HCT116 (cell line): ENCODE measurements around the gene MFGE8. TPM values are rescaled to one million over a fixed set of nuclear protein-coding genes. Genes with fewer than 3 reads are reported as not detected.

Source experiments
- ATAC-seq: fragments of 200-7000 bp; cut with Tn5 transposase; 2 replicates; pipeline ENCODE4 v1.9.1; 2020; ENCODE audit warnings: mild to moderate bottlenecking, moderate library complexity
- BruUV-seq: library from RNA; stranded (reverse); fragments of 400-500 nt; replicated peaks from 2 replicates; lab custom pipeline; 2021; lab: Mats Ljungman, UMichigan
- CTCF ChIA-PET: fragments of 300-600 bp; sonication (Branson Sonifier 250); formaldehyde crosslinking; loops from one replicate; lab custom pipeline; 2021; ENCODE audit warnings: antibody characterized with exemption; lab: Charles Lee
- POLR2A ChIA-PET: fragments of 300-600, 350-600 bp; sonication (Branson Sonifier 250); formaldehyde crosslinking; loops from one replicate; lab custom pipeline; 2021; ENCODE audit warnings: antibody characterized with exemption; lab: Charles Lee
- RAD21 ChIA-PET, 2 experiments: fragments of 300-600 bp; sonication (Branson Sonifier 250); formaldehyde crosslinking; loops; one replicate each; lab custom pipeline; 2023; ENCODE audit warnings: low total read pairs in 2 of 2; ENCODE audit not compliant: uncharacterized antibody in 2 of 2, unreplicated experiment in 2 of 2, low non-redundant PET in 1 of 2; lab: Charles Lee
- DNase-seq: peaks from one replicate; pipeline ENCODE4 v3.0.0-alpha.2; 2010; ENCODE audit warnings: low read depth, low spot score
- H2AFZ ChIP-seq: fragments of 200-600 bp; shearing (Covaris generic), sonication (generic); 2 replicates; pipeline ENCODE4 v1.6.1; 2017; ENCODE audit warnings: low read depth, mixed run types, mixed read lengths, antibody characterized with exemption, low read length; ENCODE audit not compliant: poor library complexity, severe bottlenecking
- H3K27ac ChIP-seq: 2 replicates; pipeline ENCODE4 v1.5.1; 2012; ENCODE audit warnings: low read depth, low read length
- H3K27me3 ChIP-seq: fragments of 200-600 bp; sonication (generic); 2 replicates; pipeline ENCODE4 v1.6.1; 2016; ENCODE audit warnings: mixed run types, low read length, mixed read lengths; ENCODE audit not compliant: insufficient read depth
- H3K36me3 ChIP-seq, 2 experiments: fragments of 200-500 bp in 1 of 2; fragments of 200-600 bp in 1 of 2; sonication (Bioruptor generic) in 1 of 2; sonication (generic) in 1 of 2; 2 replicates each; pipeline versions ENCODE4 v1.5.1 to v1.6.1; 2014 to 2016; ENCODE audit warnings: low read length in 2 of 2, inconsistent platforms in 1 of 2, mixed read lengths in 1 of 2, mixed run types in 1 of 2; ENCODE audit not compliant: insufficient read depth in 2 of 2, control insufficient read depth in 1 of 2
- H3K4me1 ChIP-seq, 2 experiments: fragments of 200-600 bp in 1 of 2; sonication (generic) in 1 of 2; 2 replicates each; pipeline versions ENCODE4 v1.5.1 to v1.6.1; 2012 to 2017; ENCODE audit warnings: low read length in 2 of 2, inconsistent platforms in 1 of 2, mild to moderate bottlenecking in 1 of 2, mixed read lengths in 1 of 2, mixed run types in 1 of 2, moderate library complexity in 1 of 2; ENCODE audit not compliant: insufficient read depth in 2 of 2, control insufficient read depth in 1 of 2
- H3K4me2 ChIP-seq: fragments of 200-600 bp; sonication (generic); 2 replicates; pipeline ENCODE4 v1.6.1; 2017; ENCODE audit warnings: mixed run types, low read length, mixed read lengths
- H3K4me3 ChIP-seq, 2 experiments: fragments of 200-600 bp in 1 of 2; sonication (generic) in 1 of 2; replicated peaks in 1 of 2; 2 replicates each; pipeline ENCODE4 v1.5.1; 2011 to 2016; ENCODE audit warnings: low read length in 2 of 2, control low read depth in 1 of 2, low read depth in 1 of 2, mild to moderate bottlenecking in 1 of 2, mixed read lengths in 1 of 2, mixed run types in 1 of 2
- H3K79me2 ChIP-seq: fragments of 200-600 bp; sonication (generic); 2 replicates; pipeline ENCODE4 v1.6.1; 2017; ENCODE audit warnings: mild to moderate bottlenecking, mixed run types, low read length, moderate library complexity, mixed read lengths; ENCODE audit not compliant: insufficient read depth
- H3K9ac ChIP-seq: fragments of 200-600 bp; sonication (generic); 2 replicates; pipeline ENCODE4 v1.6.1; 2016; ENCODE audit warnings: low read length, mixed read lengths
- H3K9me2 ChIP-seq: fragments of 200-600 bp; sonication (generic), shearing (Covaris generic); 2 replicates; pipeline ENCODE4 v1.6.1; 2017; ENCODE audit warnings: mixed run types, mild to moderate bottlenecking, moderate library complexity; ENCODE audit not compliant: insufficient read depth
- H3K9me3 ChIP-seq, 2 experiments: fragments of 200-500 bp in 1 of 2; fragments of 200-600 bp in 1 of 2; sonication (Bioruptor generic) in 1 of 2; sonication (generic) in 1 of 2; 2 replicates each; pipeline ENCODE4 v1.6.1; 2014 to 2017; ENCODE audit warnings: low read length in 2 of 2, mixed read lengths in 2 of 2, inconsistent platforms in 1 of 2, low read depth in 1 of 2, mild to moderate bottlenecking in 1 of 2, mixed run types in 1 of 2, moderate library complexity in 1 of 2; ENCODE audit not compliant: control insufficient read depth in 1 of 2, insufficient read depth in 1 of 2
- H4K20me1 ChIP-seq: fragments of 200-600 bp; sonication (generic), shearing (Covaris generic); 2 replicates; pipeline ENCODE4 v1.6.1; 2017; ENCODE audit warnings: mixed run types, mild to moderate bottlenecking, moderate library complexity; ENCODE audit not compliant: insufficient read depth
- CBX3 ChIP-seq: IDR thresholded peaks from 2 replicates; pipeline ENCODE4 v1.6.1; 2012; ENCODE audit warnings: low read depth
- CEBPB ChIP-seq: IDR thresholded peaks from 2 replicates; pipeline ENCODE4 v1.6.1; 2012; ENCODE audit warnings: low read depth
- EGR1 ChIP-seq: IDR thresholded peaks from 2 replicates; pipeline ENCODE4 v1.6.1; 2012; ENCODE audit warnings: low read depth
- EZH2phosphoT487 ChIP-seq: fragments of 200-600 bp; IDR thresholded peaks from 2 replicates; pipeline ENCODE4 v1.6.1; 2018; ENCODE audit warnings: antibody characterized with exemption, borderline replicate concordance
- JUND ChIP-seq: IDR thresholded peaks from 2 replicates; pipeline ENCODE4 v1.6.1; 2012
- POLR2A ChIP-seq: IDR thresholded peaks from 2 replicates; pipeline ENCODE4 v1.7.0; 2011; ENCODE audit warnings: borderline replicate concordance; ENCODE audit not compliant: insufficient read depth, insufficient read length; ENCODE audit errors: extremely low read depth
- RAD21 ChIP-seq: IDR thresholded peaks from 2 replicates; pipeline ENCODE4 v1.6.1; 2012; ENCODE audit warnings: low read depth, mild to moderate bottlenecking
- SIN3A ChIP-seq: IDR thresholded peaks from 2 replicates; pipeline ENCODE4 v1.6.1; 2012; ENCODE audit warnings: low read depth
- TCF7L2 ChIP-seq: IDR thresholded peaks from 2 replicates; pipeline ENCODE4 v1.7.0; 2011; ENCODE audit warnings: borderline replicate concordance, inconsistent platforms; ENCODE audit not compliant: insufficient read depth, insufficient read length; ENCODE audit errors: extremely low read depth
- intact Hi-C: fragments of 100-400 bp; cut with micrococcal nuclease; formaldehyde crosslinking; loops from 2 replicates; pipeline ENCODE4 v1.10.0; 2022
- total RNA-seq: library from RNA; stranded (reverse); gene quantifications from one replicate; pipeline ENCODE4 v1.2.1, GENCODE V29; 2021; ENCODE audit not compliant: unreplicated experiment
- TF ChIP-seq, protein P1 (sequence below), 3 experiments: fragments of 200-600 bp in 1 of 3; sonication (generic) in 1 of 3; IDR thresholded peaks in 2 of 3; conservative IDR thresholded peaks in 1 of 3; 2 replicates each; pipeline ENCODE4 v1.5.1; 2012 to 2017; ENCODE audit warnings: low read depth in 2 of 3, low read length in 2 of 3, antibody characterized with exemption in 1 of 3, borderline replicate concordance in 1 of 3, control low read depth in 1 of 3, mild to moderate bottlenecking in 1 of 3, mixed read lengths in 1 of 3, mixed run types in 1 of 3, moderate library complexity in 1 of 3; ENCODE audit not compliant: insufficient read depth in 1 of 3
- TF ChIP-seq, protein P2 (sequence below): IDR thresholded peaks from 2 replicates; pipeline ENCODE4 v1.6.1; 2012; ENCODE audit warnings: low read depth
- TF ChIP-seq, protein P3 (sequence below): IDR thresholded peaks from 2 replicates; pipeline ENCODE4 v1.6.1; 2011; ENCODE audit warnings: mild to moderate bottlenecking, low read length, moderate library complexity; ENCODE audit not compliant: insufficient replicate concordance; ENCODE audit errors: extremely low read depth

Gene MFGE8
- total RNA-seq, 1 experiment from 2014 or later = 70.7 TPM

DNA sequence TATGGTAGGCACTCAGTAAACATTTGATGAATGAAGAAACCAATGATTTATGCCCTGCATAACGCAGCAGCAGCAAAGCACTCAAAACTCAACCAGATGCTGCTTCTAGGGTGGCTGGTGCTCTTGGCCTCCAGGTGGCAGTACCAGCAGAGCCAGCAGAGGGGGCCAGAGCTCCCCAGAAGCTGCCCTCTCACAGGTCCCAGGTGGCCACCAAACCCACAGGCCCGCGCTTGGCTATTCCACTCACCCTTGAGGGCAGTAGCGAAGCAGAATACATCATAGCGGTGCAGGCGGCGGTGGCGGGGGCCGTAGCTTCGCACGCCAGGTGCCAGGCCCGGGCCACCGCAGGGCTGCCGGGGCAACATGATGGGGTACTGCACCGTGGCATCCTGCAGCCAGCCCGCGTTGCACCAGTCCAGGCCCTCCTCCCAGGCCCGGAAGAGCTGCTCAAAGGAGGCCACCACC is 34.4 kb downstream of the MFGE8 start:
- POLR2A ChIA-PET = interaction anchor here (1.0 to 1.2 kb wide), 2 partner anchors 258 to 421 kb away, joined by 3 to 4 read pairs; partner anchors contain the start of gene AEN
- no peaks in the 10 kb centered on the region for H3K9me2 ChIP-seq
- intact Hi-C loops = no loop called here
- peak; percentile 98 for ATAC-seq
- no peak overlapping the region for H3K4me2 ChIP-seq
- H3K79me2 ChIP-seq = no peaks in the 10 kb centered on the region
- H3K27ac ChIP-seq = no peak overlapping the region
- CTCF ChIA-PET = interaction anchor here (0.6 to 2.0 kb wide), 24 partner anchors 8 to 421 kb away, joined by 3 to 12 read pairs (median 4); partner anchors contain the start of genes ABHD2, HAPLN3 and ISG20
- no peaks in the 10 kb centered on the region for H3K9me3 ChIP-seq
- H3K4me1 ChIP-seq = peaks cover 0 to 10% of the 10 kb centered on the region in 2 experiments; a peak in 2 of 4 replicates
- H3K36me3 ChIP-seq = no peaks in the 10 kb centered on the region
- H3K9ac ChIP-seq = no peak overlapping the region
- no peak overlapping the region for H2AFZ ChIP-seq
- peak; percentile 78 for TF ChIP-seq RAD21
- no peak for TF ChIP-seq SIN3A
- TF ChIP-seq, protein P1, sequence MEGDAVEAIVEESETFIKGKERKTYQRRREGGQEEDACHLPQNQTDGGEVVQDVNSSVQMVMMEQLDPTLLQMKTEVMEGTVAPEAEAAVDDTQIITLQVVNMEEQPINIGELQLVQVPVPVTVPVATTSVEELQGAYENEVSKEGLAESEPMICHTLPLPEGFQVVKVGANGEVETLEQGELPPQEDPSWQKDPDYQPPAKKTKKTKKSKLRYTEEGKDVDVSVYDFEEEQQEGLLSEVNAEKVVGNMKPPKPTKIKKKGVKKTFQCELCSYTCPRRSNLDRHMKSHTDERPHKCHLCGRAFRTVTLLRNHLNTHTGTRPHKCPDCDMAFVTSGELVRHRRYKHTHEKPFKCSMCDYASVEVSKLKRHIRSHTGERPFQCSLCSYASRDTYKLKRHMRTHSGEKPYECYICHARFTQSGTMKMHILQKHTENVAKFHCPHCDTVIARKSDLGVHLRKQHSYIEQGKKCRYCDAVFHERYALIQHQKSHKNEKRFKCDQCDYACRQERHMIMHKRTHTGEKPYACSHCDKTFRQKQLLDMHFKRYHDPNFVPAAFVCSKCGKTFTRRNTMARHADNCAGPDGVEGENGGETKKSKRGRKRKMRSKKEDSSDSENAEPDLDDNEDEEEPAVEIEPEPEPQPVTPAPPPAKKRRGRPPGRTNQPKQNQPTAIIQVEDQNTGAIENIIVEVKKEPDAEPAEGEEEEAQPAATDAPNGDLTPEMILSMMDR (IDR thresholded peaks at IDR 0.05 in 2 of 3, conservative IDR thresholded peaks at IDR 0.05 in 1 of 3; ENCODE audit: borderline replicate concordance in 1 of 3, insufficient read depth in 1 of 3, low read depth in 2 of 3, low read length in 2 of 3) = peak; percentile 84 to 96 (median 85)
- no peak for DNase-seq
- H4K20me1 ChIP-seq = no peaks in the 10 kb centered on the region
- H3K27me3 ChIP-seq = no peaks in the 10 kb centered on the region
- RAD21 ChIA-PET = no interaction called here
- H3K4me3 ChIP-seq = no peak overlapping the region
- BruUV-seq = no TSS peak

DNA sequence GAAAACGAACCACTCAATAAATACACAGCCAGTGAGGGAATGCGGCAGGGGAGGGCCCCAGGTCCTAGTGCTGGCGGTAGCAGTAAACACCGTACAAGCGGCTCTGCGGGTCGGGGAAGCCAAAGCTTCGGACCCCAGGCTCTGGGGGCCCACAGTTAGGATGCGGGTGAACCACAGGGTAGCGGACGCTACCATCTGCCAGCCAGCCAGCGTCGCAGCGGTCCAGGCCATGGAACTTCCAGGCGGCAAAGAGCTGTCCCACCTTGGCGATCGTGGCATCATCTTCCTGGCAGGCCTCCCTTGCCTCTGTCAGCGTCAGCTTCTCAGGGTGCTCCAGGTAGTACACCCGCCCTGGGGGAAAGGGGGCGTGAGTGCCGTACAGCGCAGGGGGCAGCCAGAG is 35.3 kb downstream of the MFGE8 start:
- BruUV-seq = no TSS peak
- Histone ChIP-seq H4K20me1 (no peaks in the 10 kb centered on the region), H3K79me2 (no peaks in the 10 kb centered on the region), H2AFZ (no peak overlapping the region), H3K9me2 (no peaks in the 10 kb centered on the region), H3K36me3 (no peaks in the 10 kb centered on the region), H3K27ac (no peak overlapping the region), H3K9me3 (no peaks in the 10 kb centered on the region), H3K4me2 (no peak overlapping the region), H3K9ac (no peak overlapping the region), H3K4me1 (peaks cover 0 to 7% of the 10 kb centered on the region in 2 experiments; a peak in 2 of 4 replicates), H3K27me3 (no peaks in the 10 kb centered on the region), H3K4me3 (no peak overlapping the region)
- DNase-seq (no peak), ATAC-seq (no peak)
- POLR2A ChIA-PET = interaction anchor here (1.0 kb wide), 1 partner anchor 257 kb away, joined by 4 read pairs; the partner anchor contains the start of gene AEN
- CTCF ChIA-PET = interaction anchor here (0.9 to 2.0 kb wide), 4 partner anchors 8 to 329 kb away, joined by 3 to 12 read pairs (median 8); partner anchors contain the start of gene HAPLN3
- intact Hi-C loops = no loop called here
- RAD21 ChIA-PET = no interaction called here
- TF ChIP-seq, protein P2, sequence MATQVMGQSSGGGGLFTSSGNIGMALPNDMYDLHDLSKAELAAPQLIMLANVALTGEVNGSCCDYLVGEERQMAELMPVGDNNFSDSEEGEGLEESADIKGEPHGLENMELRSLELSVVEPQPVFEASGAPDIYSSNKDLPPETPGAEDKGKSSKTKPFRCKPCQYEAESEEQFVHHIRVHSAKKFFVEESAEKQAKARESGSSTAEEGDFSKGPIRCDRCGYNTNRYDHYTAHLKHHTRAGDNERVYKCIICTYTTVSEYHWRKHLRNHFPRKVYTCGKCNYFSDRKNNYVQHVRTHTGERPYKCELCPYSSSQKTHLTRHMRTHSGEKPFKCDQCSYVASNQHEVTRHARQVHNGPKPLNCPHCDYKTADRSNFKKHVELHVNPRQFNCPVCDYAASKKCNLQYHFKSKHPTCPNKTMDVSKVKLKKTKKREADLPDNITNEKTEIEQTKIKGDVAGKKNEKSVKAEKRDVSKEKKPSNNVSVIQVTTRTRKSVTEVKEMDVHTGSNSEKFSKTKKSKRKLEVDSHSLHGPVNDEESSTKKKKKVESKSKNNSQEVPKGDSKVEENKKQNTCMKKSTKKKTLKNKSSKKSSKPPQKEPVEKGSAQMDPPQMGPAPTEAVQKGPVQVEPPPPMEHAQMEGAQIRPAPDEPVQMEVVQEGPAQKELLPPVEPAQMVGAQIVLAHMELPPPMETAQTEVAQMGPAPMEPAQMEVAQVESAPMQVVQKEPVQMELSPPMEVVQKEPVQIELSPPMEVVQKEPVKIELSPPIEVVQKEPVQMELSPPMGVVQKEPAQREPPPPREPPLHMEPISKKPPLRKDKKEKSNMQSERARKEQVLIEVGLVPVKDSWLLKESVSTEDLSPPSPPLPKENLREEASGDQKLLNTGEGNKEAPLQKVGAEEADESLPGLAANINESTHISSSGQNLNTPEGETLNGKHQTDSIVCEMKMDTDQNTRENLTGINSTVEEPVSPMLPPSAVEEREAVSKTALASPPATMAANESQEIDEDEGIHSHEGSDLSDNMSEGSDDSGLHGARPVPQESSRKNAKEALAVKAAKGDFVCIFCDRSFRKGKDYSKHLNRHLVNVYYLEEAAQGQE = no peak
- no peak for TF ChIP-seq EGR1
- no peak for TF ChIP-seq EZH2phosphoT487
- TF ChIP-seq CEBPB = no peak
- TF ChIP-seq CBX3 = no peak
- TF ChIP-seq POLR2A = no peak
- TF ChIP-seq, protein P3, sequence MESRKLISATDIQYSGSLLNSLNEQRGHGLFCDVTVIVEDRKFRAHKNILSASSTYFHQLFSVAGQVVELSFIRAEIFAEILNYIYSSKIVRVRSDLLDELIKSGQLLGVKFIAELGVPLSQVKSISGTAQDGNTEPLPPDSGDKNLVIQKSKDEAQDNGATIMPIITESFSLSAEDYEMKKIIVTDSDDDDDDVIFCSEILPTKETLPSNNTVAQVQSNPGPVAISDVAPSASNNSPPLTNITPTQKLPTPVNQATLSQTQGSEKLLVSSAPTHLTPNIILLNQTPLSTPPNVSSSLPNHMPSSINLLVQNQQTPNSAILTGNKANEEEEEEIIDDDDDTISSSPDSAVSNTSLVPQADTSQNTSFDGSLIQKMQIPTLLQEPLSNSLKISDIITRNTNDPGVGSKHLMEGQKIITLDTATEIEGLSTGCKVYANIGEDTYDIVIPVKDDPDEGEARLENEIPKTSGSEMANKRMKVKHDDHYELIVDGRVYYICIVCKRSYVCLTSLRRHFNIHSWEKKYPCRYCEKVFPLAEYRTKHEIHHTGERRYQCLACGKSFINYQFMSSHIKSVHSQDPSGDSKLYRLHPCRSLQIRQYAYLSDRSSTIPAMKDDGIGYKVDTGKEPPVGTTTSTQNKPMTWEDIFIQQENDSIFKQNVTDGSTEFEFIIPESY = no peak
- TF ChIP-seq RAD21 = no peak
- no peak for TF ChIP-seq JUND
- no peak for TF ChIP-seq TCF7L2
